GM23248 (cell line): ENCODE results near the gene LRFN3. TPM values are rescaled to one million over a fixed set of nuclear protein-coding genes. Genes with fewer than 3 reads are reported as not detected.
"Not testable (repeated sequence)": the region's sequence is repeated elsewhere in the genome, so short reads cannot be mapped to it uniquely, and the experiment has no call there.

Experiments used
- DNase-seq: peaks from one replicate; pipeline ENCODE4 v3.0.0-alpha.2; 2015
- H2AFZ ChIP-seq: fragments of 200-600 bp; sonication (generic); 2 replicates; pipeline ENCODE4 v1.6.1; 2016; ENCODE audit warnings: antibody characterized with exemption
- H3F3A ChIP-seq: fragments of 200-600 bp; sonication (generic); 2 replicates; pipeline ENCODE4 v1.6.1; 2016; ENCODE audit warnings: mild to moderate bottlenecking, antibody characterized with exemption, mixed run types; ENCODE audit not compliant: insufficient read depth
- H3K27ac ChIP-seq: fragments of 200-600 bp; sonication (generic); 2 replicates; pipeline ENCODE4 v1.5.1; 2016; ENCODE audit warnings: mild to moderate bottlenecking
- H3K27me3 ChIP-seq: fragments of 200-600 bp; sonication (generic); replicated peaks from 2 replicates; pipeline ENCODE4 v1.6.1; 2016; ENCODE audit warnings: mild to moderate bottlenecking; ENCODE audit not compliant: insufficient read depth
- H3K36me3 ChIP-seq: fragments of 200-600 bp; sonication (generic); 2 replicates; pipeline ENCODE4 v1.6.1; 2016; ENCODE audit warnings: low read depth, mild to moderate bottlenecking
- H3K4me1 ChIP-seq: fragments of 200-600 bp; sonication (generic); 2 replicates; pipeline ENCODE4 v1.6.1; 2016; ENCODE audit warnings: mild to moderate bottlenecking; ENCODE audit not compliant: insufficient read depth
- H3K4me2 ChIP-seq: fragments of 200-600 bp; sonication (generic); one replicate; pipeline ENCODE4 v1.6.1; 2016; ENCODE audit warnings: mild to moderate bottlenecking; ENCODE audit not compliant: unreplicated experiment
- H3K4me3 ChIP-seq: fragments of 200-600 bp; sonication (generic); 2 replicates; pipeline ENCODE4 v1.5.1; 2016; ENCODE audit warnings: mild to moderate bottlenecking
- H3K79me2 ChIP-seq: fragments of 200-600 bp; sonication (generic); 2 replicates; pipeline ENCODE4 v1.6.1; 2016; ENCODE audit warnings: mild to moderate bottlenecking; ENCODE audit not compliant: insufficient read depth
- H3K9ac ChIP-seq: fragments of 200-600 bp; sonication (generic); 2 replicates; pipeline ENCODE4 v1.6.1; 2016; ENCODE audit warnings: mild to moderate bottlenecking
- H3K9me2 ChIP-seq: fragments of 200-600 bp; sonication (generic); 2 replicates; pipeline ENCODE4 v1.6.1; 2016; ENCODE audit warnings: mixed run types, mild to moderate bottlenecking, moderate library complexity; ENCODE audit not compliant: insufficient read depth
- H3K9me3 ChIP-seq: fragments of 200-600 bp; sonication (generic); one replicate; pipeline ENCODE4 v1.6.1; 2017; ENCODE audit warnings: low read depth
- H4K20me1 ChIP-seq: fragments of 200-600 bp; sonication (generic); 2 replicates; pipeline ENCODE4 v1.6.0; 2016; ENCODE audit not compliant: insufficient read depth
- EZH2 ChIP-seq: fragments of 200-600 bp; sonication (generic); IDR thresholded peaks from 2 replicates; pipeline ENCODE4 v1.6.1; 2018; ENCODE audit warnings: antibody characterized with exemption, mild to moderate bottlenecking; ENCODE audit not compliant: insufficient read depth, poor library complexity, severe bottlenecking
- EZH2phosphoT487 ChIP-seq: fragments of 200-600 bp; sonication (generic); IDR thresholded peaks from 2 replicates; pipeline ENCODE4 v1.6.1; 2018; ENCODE audit warnings: antibody characterized with exemption, moderate library complexity, mild to moderate bottlenecking, low read depth; ENCODE audit not compliant: insufficient read depth
- WGBS, 2 experiments: methylation state at CpG; one replicate each; pipeline ENCODE4 v1.1.6; 2015 to 2017; ENCODE audit warnings: low lambda C conversion rate in 2 of 2, low coverage in 1 of 2; ENCODE audit errors: missing lambda C conversion rate in 2 of 2; 5-methylcytosine and 5-hydroxymethylcytosine counted together
- in situ Hi-C: fragments of 300-500 bp; cut with MboI; formaldehyde crosslinking; loops from 2 replicates; pipeline ENCODE4 v1.15.0; 2020
- polyA plus RNA-seq: library from polyadenylated mRNA; unstranded; fragments of >200 nt; fragmentation: Nextera tagmentation; extraction: Ambion mirVana; gene quantifications from 2 replicates; pipeline ENCODE4 v1.2.1, GENCODE V29; 2016
- total RNA-seq: library from RNA; depleted of rRNA; stranded (reverse); fragments of >200 nt; shearing (Covaris generic); gene quantifications from 2 replicates; pipeline ENCODE4 v1.2.3, GENCODE V29; 2014

Gene LRFN3
- total and polyA plus RNA-seq, 2 experiments from 2014 or later, result 7.5 to 9.4 TPM

GRCh38 chr19:35909684-35910035 lies 26.5 kb upstream of the LRFN3 start:
- Histone ChIP-seq H3K9ac (no peak overlapping the region), H3K9me2 (no peaks in the 10 kb centered on the region), H3K36me3 (no peaks in the 10 kb centered on the region), H3K4me1 (peaks cover 20% of the 10 kb centered on the region), H4K20me1 (no peaks in the 10 kb centered on the region), H3K27ac (no peak overlapping the region), H3K4me2 (no peak overlapping the region), H2AFZ (no peak overlapping the region), H3K4me3 (no peak overlapping the region), H3K9me3 (no peaks in the 10 kb centered on the region), H3K79me2 (no peaks in the 10 kb centered on the region), H3F3A (peaks cover 13% of the 10 kb centered on the region; the same call in 1 of the 2 replicates), H3K27me3 (no peaks in the 10 kb centered on the region)
- in situ Hi-C loops, result no loop called here
- TF ChIP-seq EZH2phosphoT487 (no peak), EZH2 (no peak)
- no peak for DNase-seq
- WGBS, 2 experiments, result 73 to 81% methylated on average over 4 to 6 of the region's 6 CpGs

GRCh38 chr19:35910355-35910754 lies 25.8 kb upstream of the LRFN3 start:
- H3K9me2 ChIP-seq, H3K79me2 ChIP-seq, H3K9me3 ChIP-seq, H3K4me3 ChIP-seq, H3K4me2 ChIP-seq, in situ Hi-C loops, H3F3A ChIP-seq, DNase-seq, H2AFZ ChIP-seq, H3K27me3 ChIP-seq, H3K27ac ChIP-seq, H3K36me3 ChIP-seq, H3K9ac ChIP-seq, H4K20me1 ChIP-seq: not testable (repeated sequence)
- peaks cover 20% of the 10 kb centered on the region for H3K4me1 ChIP-seq
- WGBS, 2 experiments, result 89 to 90% methylated on average over 14 of the region's 14 CpGs

GRCh38 chr19:35911173-35911572 lies 25.0 kb upstream of the LRFN3 start:
- no peak overlapping the region for H3K4me3 ChIP-seq
- H3K36me3 ChIP-seq, result no peaks in the 10 kb centered on the region
- in situ Hi-C loops, result no loop called here
- H3F3A ChIP-seq, result 0 out of 2 replicates have a peak, but pooled peaks cover 9% of the 10 kb centered on the region
- H3K27ac ChIP-seq, result no peak overlapping the region
- H3K9ac ChIP-seq, result no peak overlapping the region
- TF ChIP-seq EZH2phosphoT487, result no peak
- TF ChIP-seq EZH2, result no peak
- no peaks in the 10 kb centered on the region for H4K20me1 ChIP-seq
- no peaks in the 10 kb centered on the region for H3K27me3 ChIP-seq
- H3K79me2 ChIP-seq, result no peaks in the 10 kb centered on the region
- H3K4me1 ChIP-seq, result peaks cover 20% of the 10 kb centered on the region
- no peaks in the 10 kb centered on the region for H3K9me2 ChIP-seq
- H3K9me3 ChIP-seq, result no peaks in the 10 kb centered on the region
- 38 to 41% methylated on average over 3 of the region's 3 CpGs for WGBS, 2 experiments
- DNase-seq, result no peak
- H3K4me2 ChIP-seq, result no peak overlapping the region
- H2AFZ ChIP-seq, result no peak overlapping the region

GRCh38 chr19:35911790-35912189 lies 24.4 kb upstream of the LRFN3 start:
- Histone ChIP-seq H3K9me2 (no peaks in the 10 kb centered on the region), H3K27me3 (no peaks in the 10 kb centered on the region), H4K20me1 (no peaks in the 10 kb centered on the region), H3K9ac (no peak overlapping the region), H3K9me3 (no peaks in the 10 kb centered on the region), H3K36me3 (no peaks in the 10 kb centered on the region), H3K27ac (no peak overlapping the region), H2AFZ (no peak overlapping the region), H3K4me3 (no peak overlapping the region), H3K79me2 (no peaks in the 10 kb centered on the region), H3F3A (0 out of 2 replicates have a peak, but pooled peaks cover 9% of the 10 kb centered on the region), H3K4me2 (no peak overlapping the region), H3K4me1 (peaks cover 13% of the 10 kb centered on the region)
- 65 to 66% methylated on average over 5 of the region's 5 CpGs for WGBS, 2 experiments
- TF ChIP-seq EZH2, result no peak
- TF ChIP-seq EZH2phosphoT487, result no peak
- DNase-seq, result peak; percentile 33
- in situ Hi-C loops, result no loop called here

- Histone ChIP-seq H3K4me2 (peak overlapping the region; percentile 50), H3F3A (0 out of 2 replicates have a peak, but pooled peaks cover 9% of the 10 kb centered on the region), H3K27ac (no peak overlapping the region), H3K4me3 (no peak overlapping the region), H3K9me2 (no peaks in the 10 kb centered on the region), H3K79me2 (no peaks in the 10 kb centered on the region), H3K27me3 (no peaks in the 10 kb centered on the region), H4K20me1 (no peaks in the 10 kb centered on the region), H2AFZ (peak overlapping the region; percentile 49; the same call in 1 of the 2 replicates), H3K36me3 (no peaks in the 10 kb centered on the region), H3K9me3 (no peaks in the 10 kb centered on the region), H3K4me1 (peaks cover 11% of the 10 kb centered on the region), H3K9ac (no peak overlapping the region)
- 33 to 36% methylated on average over 6 to 7 of the region's 7 CpGs for WGBS, 2 experiments
- peak; percentile 73 for DNase-seq
- in situ Hi-C loops, result no loop called here
- no peak for TF ChIP-seq EZH2phosphoT487
- no peak for TF ChIP-seq EZH2
These were observed 22.6 kb upstream of the LRFN3 start for GRCh38 chr19:35913589-35913988.
